Transverse colon (tissue), 4 donors: ENCODE results near the gene MYRIP.

Experiments
- EP300 ChIP-seq: sonication (generic); formaldehyde crosslinking; IDR thresholded peaks from one replicate; pipeline ENCODE4 v1.6.1; 2017; ENCODE audit warnings: antibody characterized with exemption, low read depth
- POLR2A ChIP-seq: fragments of 450-650 bp; IDR thresholded peaks from one replicate; pipeline ENCODE4 v1.6.1; 2016; ENCODE audit warnings: antibody characterized with exemption, mild to moderate bottlenecking, moderate library complexity
- POLR2AphosphoS5 ChIP-seq, 3 donors: sonication (generic); formaldehyde crosslinking; IDR thresholded peaks; one replicate each; pipeline ENCODE4 v1.6.1; 2016; ENCODE audit warnings: antibody characterized with exemption in 3 of 3
- TF ChIP-seq, protein P1 (sequence below), 5 experiments: fragments of 200-600 bp in 3 of 5; fragments of 450-650 bp in 2 of 5; sonication (generic) in 3 of 5; IDR thresholded peaks; 1 replicate in 2 of 5; 2 replicates in 3 of 5; pipeline ENCODE4 v1.5.1; 2016 to 2017; ENCODE audit warnings: antibody characterized with exemption in 5 of 5, inconsistent platforms in 3 of 5, mild to moderate bottlenecking in 2 of 5, moderate library complexity in 1 of 5

DNA sequence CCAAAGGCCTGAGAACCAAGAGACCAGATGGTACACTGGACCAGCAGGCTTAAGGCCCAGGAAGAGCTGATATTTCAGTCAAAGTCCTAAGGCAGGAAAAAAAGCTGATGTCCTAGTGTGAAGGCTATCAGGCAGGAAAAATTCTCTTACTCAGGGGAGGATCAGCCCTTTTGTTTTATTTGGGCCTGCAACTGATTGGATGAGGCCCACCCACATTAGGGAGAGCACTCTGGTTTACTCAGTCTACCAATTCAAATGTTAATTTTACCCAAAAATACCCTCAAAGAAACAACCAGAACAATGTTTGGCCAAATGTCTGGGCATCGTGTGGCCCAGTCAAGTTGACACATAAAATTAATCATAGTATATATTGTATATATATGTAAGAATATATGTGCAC is 24.5 kb upstream of the MYRIP start:
- TF ChIP-seq POLR2AphosphoS5 (IDR thresholded peaks at IDR 0.05) (no peak), POLR2A (no peak), EP300 (no peak)
- TF ChIP-seq, protein P1, sequence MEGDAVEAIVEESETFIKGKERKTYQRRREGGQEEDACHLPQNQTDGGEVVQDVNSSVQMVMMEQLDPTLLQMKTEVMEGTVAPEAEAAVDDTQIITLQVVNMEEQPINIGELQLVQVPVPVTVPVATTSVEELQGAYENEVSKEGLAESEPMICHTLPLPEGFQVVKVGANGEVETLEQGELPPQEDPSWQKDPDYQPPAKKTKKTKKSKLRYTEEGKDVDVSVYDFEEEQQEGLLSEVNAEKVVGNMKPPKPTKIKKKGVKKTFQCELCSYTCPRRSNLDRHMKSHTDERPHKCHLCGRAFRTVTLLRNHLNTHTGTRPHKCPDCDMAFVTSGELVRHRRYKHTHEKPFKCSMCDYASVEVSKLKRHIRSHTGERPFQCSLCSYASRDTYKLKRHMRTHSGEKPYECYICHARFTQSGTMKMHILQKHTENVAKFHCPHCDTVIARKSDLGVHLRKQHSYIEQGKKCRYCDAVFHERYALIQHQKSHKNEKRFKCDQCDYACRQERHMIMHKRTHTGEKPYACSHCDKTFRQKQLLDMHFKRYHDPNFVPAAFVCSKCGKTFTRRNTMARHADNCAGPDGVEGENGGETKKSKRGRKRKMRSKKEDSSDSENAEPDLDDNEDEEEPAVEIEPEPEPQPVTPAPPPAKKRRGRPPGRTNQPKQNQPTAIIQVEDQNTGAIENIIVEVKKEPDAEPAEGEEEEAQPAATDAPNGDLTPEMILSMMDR (IDR thresholded peaks at IDR 0.05): no peak
